Measurements from ENCODE around the gene NFIX. TPM values are rescaled to one million over a fixed set of nuclear protein-coding genes. Genes with fewer than 3 reads are reported as not detected.
A peak's percentile ranks its signal among the peaks of the same experiment; 100 is the strongest.

NFIX gene
- total RNA-seq, 6 experiments from 2014 or later: 20.3 to 40.0 (median 26.7) TPM

GRCh38 chr19:13036366-13036976, 41.2 kb downstream of the NFIX start:
- H3K27me3 ChIP-seq: no peaks in the 10 kb centered on the region
- H3K4me1 ChIP-seq: peaks cover 0 to 52% (median 22%) of the 10 kb centered on the region in 4 donors
- ATAC-seq: peak; percentile 58 to 75 (median 72)
- H3K4me3 ChIP-seq: no peak overlapping the region
- TF ChIP-seq POLR2A (IDR thresholded peaks at IDR 0.05) (no peak), CTCF (IDR thresholded peaks at IDR 0.05) (peak; percentile 2 to 50 (median 28))
- H3K9me3 ChIP-seq: no peaks in the 10 kb centered on the region
- no peak overlapping the region for H3K27ac ChIP-seq
- no peaks in the 10 kb centered on the region for H3K36me3 ChIP-seq
- 45% methylated on average over 12 of the region's 18 CpGs for WGBS (ENCODE audit: insufficient coverage, low coverage, low lambda C conversion rate, missing lambda C conversion rate)
- intact Hi-C loops (cut with DNase I): loop anchor here in 1 of 2 donors (5.0 to 10.0 kb wide), 2 partner anchors 54 to 58 kb away; no protein-coding TSS in a partner anchor
- DNase-seq: peak in 2 of 3 donors; percentile 62 to 73

GRCh38 chr19:13037161-13037560, 41.9 kb downstream of the NFIX start:
- WGBS (ENCODE audit: insufficient coverage, low coverage, low lambda C conversion rate, missing lambda C conversion rate): 68% methylated on average over 7 of the region's 7 CpGs
- no peaks in the 10 kb centered on the region for H3K9me3 ChIP-seq
- no peak for TF ChIP-seq CTCF (IDR thresholded peaks at IDR 0.05)
- no peak for TF ChIP-seq POLR2A (IDR thresholded peaks at IDR 0.05)
- no peak overlapping the region for H3K4me3 ChIP-seq
- H3K27me3 ChIP-seq: no peaks in the 10 kb centered on the region
- no peak overlapping the region for H3K27ac ChIP-seq
- H3K36me3 ChIP-seq: no peaks in the 10 kb centered on the region
- H3K4me1 ChIP-seq: peaks cover 0 to 50% (median 19%) of the 10 kb centered on the region in 4 donors
- no peak for DNase-seq
- ATAC-seq: no peak
- intact Hi-C loops (cut with DNase I): loop anchor here in 1 of 2 donors (5.0 to 10.0 kb wide), 2 partner anchors 55 to 58 kb away; no protein-coding TSS in a partner anchor

- Histone ChIP-seq H3K4me1 (peaks cover 0 to 45% (median 18%) of the 10 kb centered on the region in 4 donors), H3K9me3 (no peaks in the 10 kb centered on the region), H3K27ac (no peak overlapping the region), H3K4me3 (no peak overlapping the region), H3K36me3 (no peaks in the 10 kb centered on the region), H3K27me3 (no peaks in the 10 kb centered on the region)
- 100% methylated on average over 1 of the region's 7 CpGs for WGBS (ENCODE audit: insufficient coverage, low coverage, low lambda C conversion rate, missing lambda C conversion rate)
- intact Hi-C loops (cut with DNase I): loop anchor here in 1 of 2 donors (5.0 to 10.0 kb wide), 2 partner anchors 55 to 57 kb away; no protein-coding TSS in a partner anchor
- ATAC-seq (no peak), DNase-seq (no peak)
- TF ChIP-seq CTCF (IDR thresholded peaks at IDR 0.05) (no peak), POLR2A (IDR thresholded peaks at IDR 0.05) (no peak)
Measured at GRCh38 chr19:13037731-13038130, 42.5 kb downstream of the NFIX start.

GRCh38 chr19:13038306-13039210, 43.3 kb downstream of the NFIX start:
- Histone ChIP-seq H3K27me3 (no peaks in the 10 kb centered on the region), H3K36me3 (no peaks in the 10 kb centered on the region), H3K4me3 (no peak overlapping the region), H3K27ac (no peak overlapping the region), H3K9me3 (no peaks in the 10 kb centered on the region), H3K4me1 (peaks cover 0 to 42% (median 16%) of the 10 kb centered on the region in 4 donors)
- WGBS (ENCODE audit: insufficient coverage, low coverage, low lambda C conversion rate, missing lambda C conversion rate): 59% methylated on average over 9 of the region's 13 CpGs
- DNase-seq (peak in 1 of 3 donors; percentile 69), ATAC-seq (peak; percentile 25 to 54 (median 44))
- intact Hi-C loops (cut with DNase I): loop anchor here in 1 of 2 donors (5.0 to 10.0 kb wide), 2 partner anchors 56 kb away; no protein-coding TSS in a partner anchor
- TF ChIP-seq POLR2A (IDR thresholded peaks at IDR 0.05): no peak
- TF ChIP-seq CTCF (IDR thresholded peaks at IDR 0.05): peak in 3 of 4 donors; percentile 4 to 35 (median 25)
